Lung (tissue), 12 donors: ENCODE measurements around the gene RCSD1. TPM values are rescaled to one million over a fixed set of nuclear protein-coding genes. Genes with fewer than 3 reads are reported as not detected.

ENCODE experiments used
- ATAC-seq: fragments of 200-7000 bp; cut with Tn5 transposase; one replicate; pipeline ENCODE4 v1.9.1; 2020; ENCODE audit warnings: moderate number of reproducible peaks; ENCODE audit not compliant: insufficient read depth, low FRiP score
- DNase-seq, 3 donors: peaks; one replicate each; pipeline ENCODE4 v3.0.0-alpha.2; 2013 to 2017
- H3K27ac ChIP-seq, 2 donors: one replicate each; pipeline ENCODE4 v1.5.1; 2013; ENCODE audit warnings: mild to moderate bottlenecking in 2 of 2, moderate library complexity in 2 of 2, control low read depth in 1 of 2, inconsistent platforms in 1 of 2, low read depth in 1 of 2, low read length in 1 of 2
- H3K27me3 ChIP-seq, 3 donors: one replicate each; pipeline ENCODE4 v1.5.1; 2013; ENCODE audit warnings: low read length in 2 of 3; ENCODE audit not compliant: control insufficient read depth in 3 of 3, insufficient read depth in 3 of 3
- H3K36me3 ChIP-seq, 4 donors: one replicate each; pipeline ENCODE4 v1.5.1; 2013; ENCODE audit warnings: low read length in 4 of 4, mild to moderate bottlenecking in 1 of 4, moderate library complexity in 1 of 4; ENCODE audit not compliant: control insufficient read depth in 4 of 4, insufficient read depth in 4 of 4
- H3K4me1 ChIP-seq, 5 donors: one replicate each; pipeline ENCODE4 v1.5.1; 2013; ENCODE audit warnings: low read length in 5 of 5, mild to moderate bottlenecking in 2 of 5, moderate library complexity in 1 of 5; ENCODE audit not compliant: control insufficient read depth in 5 of 5, insufficient read depth in 5 of 5
- H3K4me3 ChIP-seq: one replicate; pipeline ENCODE4 v1.5.1; 2013; ENCODE audit warnings: mild to moderate bottlenecking, control low read depth, moderate library complexity
- H3K9ac ChIP-seq, 2 donors: one replicate each; pipeline ENCODE4 v1.5.1; 2013; ENCODE audit warnings: low read length in 2 of 2, control low read depth in 1 of 2; ENCODE audit not compliant: insufficient read depth in 1 of 2
- H3K9me3 ChIP-seq, 4 donors: one replicate each; pipeline ENCODE4 v1.5.1; 2013; ENCODE audit warnings: low read length in 3 of 4, mild to moderate bottlenecking in 1 of 4, moderate library complexity in 1 of 4; ENCODE audit not compliant: control insufficient read depth in 4 of 4, insufficient read depth in 3 of 4
- CTCF ChIP-seq: IDR thresholded peaks from 2 replicates; pipeline ENCODE4 v1.5.1; 2012; ENCODE audit warnings: mild to moderate bottlenecking; ENCODE audit errors: control extremely low read depth, extremely low read depth
- whole genome bisulfite sequencing, 2 donors: extraction: QIAGEN DNeasy Blood & Tissue Kit; methylation state at CpG; one replicate each; pipeline ENCODE4 v1.1.7; 2013; 5-methylcytosine and 5-hydroxymethylcytosine counted together
- polyA plus RNA-seq, 2 donors: library from polyadenylated mRNA; stranded (reverse); fragments of 200-250 nt; gene quantifications; one replicate each; pipeline ENCODE4 v1.2.1, GENCODE V29; 2013
- total RNA-seq, 2 donors: library from RNA; depleted of rRNA in 1 of 2; stranded (reverse); fragments of >200 nt in 1 of 2; gene quantifications; one replicate each; pipeline ENCODE4 v1.2.1, GENCODE V29; 2014 to 2021
- donor health status: control.
- donor health status: control.
- donor health status: Bipolar disorder and iron deficiency.
- donor health status: healthy.
- donor health status: DM: yes; HTN: yes; CAD: no.

Gene RCSD1
- total and polyA plus RNA-seq, 4 donors: 7.6 to 29.4 (median 23.8) TPM

- Histone ChIP-seq H3K36me3 (no peaks in the 10 kb centered on the region), H3K4me3 (no peak overlapping the region), H3K9ac (no peak overlapping the region), H3K27me3 (peaks cover 0 to 3% (median 0%) of the 10 kb centered on the region in 3 donors), H3K9me3 (no peaks in the 10 kb centered on the region), H3K27ac (no peak overlapping the region), H3K4me1 (no peaks in the 10 kb centered on the region)
- ATAC-seq: no peak
- peak; percentile 19 to 42 (median 20) for DNase-seq
- 60 to 78% methylated on average over 3 of the region's 3 CpGs for WGBS, 2 donors
- no peak for TF ChIP-seq CTCF
Measured at GRCh38 chr1:167584581-167584980, 45.5 kb upstream of the RCSD1 start.

GRCh38 chr1:167587342-167587741, 42.7 kb upstream of the RCSD1 start:
- H3K4me3 ChIP-seq: no peak overlapping the region
- H3K9me3 ChIP-seq: no peaks in the 10 kb centered on the region
- 91 to 94% methylated on average over 2 of the region's 2 CpGs for WGBS, 2 donors
- no peaks in the 10 kb centered on the region for H3K4me1 ChIP-seq
- ATAC-seq: no peak
- no peaks in the 10 kb centered on the region for H3K36me3 ChIP-seq
- H3K27me3 ChIP-seq: peaks cover 0 to 3% (median 0%) of the 10 kb centered on the region in 3 donors
- no peak for DNase-seq
- no peak for TF ChIP-seq CTCF
- no peak overlapping the region for H3K9ac ChIP-seq
- no peak overlapping the region for H3K27ac ChIP-seq

GRCh38 chr1:167587872-167588271, 42.2 kb upstream of the RCSD1 start:
- H3K4me3 ChIP-seq: no peak overlapping the region
- H3K36me3 ChIP-seq: no peaks in the 10 kb centered on the region
- H3K27ac ChIP-seq: no peak overlapping the region
- no peak overlapping the region for H3K9ac ChIP-seq
- no peaks in the 10 kb centered on the region for H3K27me3 ChIP-seq
- H3K4me1 ChIP-seq: no peaks in the 10 kb centered on the region
- DNase-seq: no peak
- no peak for ATAC-seq
- H3K9me3 ChIP-seq: no peaks in the 10 kb centered on the region
- TF ChIP-seq CTCF: no peak
- 41 to 70% methylated on average over 1 of the region's 1 CpG for WGBS, 2 donors

- ATAC-seq (no peak), DNase-seq (no peak)
- no peak for TF ChIP-seq CTCF
- Histone ChIP-seq H3K4me3 (no peak overlapping the region), H3K27me3 (no peaks in the 10 kb centered on the region), H3K4me1 (no peaks in the 10 kb centered on the region), H3K9ac (no peak overlapping the region), H3K27ac (no peak overlapping the region), H3K36me3 (no peaks in the 10 kb centered on the region), H3K9me3 (no peaks in the 10 kb centered on the region)
- WGBS, 2 donors: 78 to 95% methylated on average over 2 of the region's 2 CpGs
Measured at GRCh38 chr1:167588361-167588760, 41.7 kb upstream of the RCSD1 start.
